AG04450 (cell line): ENCODE data around the gene KDM5C. TPM values are rescaled to one million over a fixed set of nuclear protein-coding genes. Genes with fewer than 3 reads are reported as not detected.

Experiments used
- CTCF ChIA-PET: fragments of 300-600, 350-600 bp; formaldehyde crosslinking; extraction: SDS; loops from one replicate; lab custom pipeline; 2022; ENCODE audit warnings: antibody characterized with exemption, inconsistent platforms; lab: Charles Lee
- POLR2A ChIA-PET: fragments of 350-600 bp; formaldehyde crosslinking; extraction: SDS; loops from one replicate; lab custom pipeline; 2021; ENCODE audit warnings: antibody characterized with exemption, inconsistent platforms; lab: Yijun Ruan, JAX
- DNase-seq: peaks from one replicate; pipeline ENCODE4 v3.0.0-alpha.2; 2011; ENCODE audit warnings: low read depth, low spot score
- H3K27ac ChIP-seq: one replicate; pipeline ENCODE4 v1.5.1; 2012; ENCODE audit warnings: low read depth, low read length, control low read depth
- H3K27me3 ChIP-seq: one replicate; pipeline ENCODE4 v1.6.0; 2012; ENCODE audit warnings: low read length; ENCODE audit not compliant: control insufficient read depth, insufficient read depth
- H3K4me3 ChIP-seq: 2 replicates; pipeline ENCODE4 v1.5.1; 2011; ENCODE audit warnings: mild to moderate bottlenecking, low read depth, low read length, control low read depth
- H3K9me3 ChIP-seq: 2 replicates; pipeline ENCODE4 v1.5.1; 2012; ENCODE audit warnings: low read length; ENCODE audit not compliant: control insufficient read depth, insufficient read depth
- polyA plus RNA-seq: library from polyadenylated mRNA; depleted of rRNA; stranded (reverse); fragments of >200 nt; gene quantifications from 2 replicates; pipeline ENCODE4 v1.2.3, GENCODE V29; 2011
- TF ChIP-seq, protein P1 (sequence below): IDR thresholded peaks from 2 replicates; pipeline ENCODE4 v1.5.1; 2011; ENCODE audit warnings: low read depth, low read length, control low read depth, inconsistent platforms

Gene KDM5C
- polyA plus RNA-seq, 1 experiment = 42.7 TPM

DNA sequence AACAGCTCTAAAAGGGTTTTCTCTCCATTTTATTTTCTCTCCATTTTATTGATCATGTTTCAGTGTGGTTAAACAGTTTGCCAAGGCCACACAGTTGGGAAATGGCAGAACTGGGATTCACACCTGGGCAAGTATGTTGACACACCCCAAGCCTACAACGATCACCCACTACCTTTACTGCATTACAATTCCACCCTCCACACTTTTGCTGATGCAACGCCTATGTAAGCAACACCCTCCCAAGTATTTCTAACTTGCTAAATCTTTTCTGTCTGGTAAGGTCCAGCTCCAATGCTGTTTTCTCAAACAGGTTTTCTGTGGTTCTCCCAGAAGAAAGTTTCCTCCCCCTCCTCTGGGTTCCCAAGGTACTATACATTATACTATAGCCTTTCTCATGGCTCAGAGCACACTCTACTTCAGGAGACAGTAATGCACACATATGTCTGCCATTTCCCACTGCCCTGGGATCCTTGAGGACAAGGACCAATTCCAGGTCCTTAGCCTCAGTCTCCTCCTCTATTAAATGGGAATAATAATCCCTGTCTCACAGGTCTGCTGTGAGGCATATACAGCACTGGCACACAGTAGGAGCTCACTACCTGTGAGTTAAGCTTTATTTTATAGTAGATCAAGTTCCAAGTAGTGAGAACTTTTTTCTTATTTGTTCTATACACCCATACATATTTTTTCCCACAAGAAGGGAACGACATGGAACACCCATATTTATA, 28.4 kb upstream of the KDM5C start:
- TF ChIP-seq, protein P1, sequence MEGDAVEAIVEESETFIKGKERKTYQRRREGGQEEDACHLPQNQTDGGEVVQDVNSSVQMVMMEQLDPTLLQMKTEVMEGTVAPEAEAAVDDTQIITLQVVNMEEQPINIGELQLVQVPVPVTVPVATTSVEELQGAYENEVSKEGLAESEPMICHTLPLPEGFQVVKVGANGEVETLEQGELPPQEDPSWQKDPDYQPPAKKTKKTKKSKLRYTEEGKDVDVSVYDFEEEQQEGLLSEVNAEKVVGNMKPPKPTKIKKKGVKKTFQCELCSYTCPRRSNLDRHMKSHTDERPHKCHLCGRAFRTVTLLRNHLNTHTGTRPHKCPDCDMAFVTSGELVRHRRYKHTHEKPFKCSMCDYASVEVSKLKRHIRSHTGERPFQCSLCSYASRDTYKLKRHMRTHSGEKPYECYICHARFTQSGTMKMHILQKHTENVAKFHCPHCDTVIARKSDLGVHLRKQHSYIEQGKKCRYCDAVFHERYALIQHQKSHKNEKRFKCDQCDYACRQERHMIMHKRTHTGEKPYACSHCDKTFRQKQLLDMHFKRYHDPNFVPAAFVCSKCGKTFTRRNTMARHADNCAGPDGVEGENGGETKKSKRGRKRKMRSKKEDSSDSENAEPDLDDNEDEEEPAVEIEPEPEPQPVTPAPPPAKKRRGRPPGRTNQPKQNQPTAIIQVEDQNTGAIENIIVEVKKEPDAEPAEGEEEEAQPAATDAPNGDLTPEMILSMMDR = no peak
- Histone ChIP-seq H3K9me3 (no peaks in the 10 kb centered on the region), H3K4me3 (no peak overlapping the region), H3K27ac (no peak overlapping the region), H3K27me3 (no peaks in the 10 kb centered on the region)
- no peak for DNase-seq
- POLR2A ChIA-PET = no interaction called here
- CTCF ChIA-PET = interaction anchor here (0.6 to 1.5 kb wide), 2 partner anchors 9 to 13 kb away, joined by 4 to 5 read pairs; no protein-coding TSS in a partner anchor

DNA sequence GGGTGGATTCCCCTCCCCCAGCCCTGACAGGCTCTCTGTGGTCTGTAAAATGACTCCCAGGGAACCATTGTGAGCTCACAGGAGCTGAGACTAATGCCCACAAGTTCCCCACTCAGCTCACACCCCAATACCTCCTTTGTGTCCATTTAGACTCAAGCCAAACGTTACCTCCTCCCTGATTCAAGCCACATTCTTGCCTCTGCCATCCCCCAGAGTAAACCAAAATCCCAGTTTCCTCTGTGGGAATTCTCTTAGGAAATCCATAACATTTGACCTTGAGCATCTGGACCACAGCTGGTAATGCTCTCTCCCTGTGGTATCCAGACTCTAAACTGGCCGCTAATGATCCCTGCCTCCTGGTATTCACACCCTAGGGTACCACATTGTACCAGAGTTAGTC, 26.3 kb upstream of the KDM5C start:
- TF ChIP-seq, protein P1 = no peak
- H3K4me3 ChIP-seq = no peak overlapping the region
- ChIA-PET CTCF (interaction anchor here (0.6 kb wide), 1 partner anchor 25 kb away, joined by 3 read pairs; no protein-coding TSS in a partner anchor), POLR2A (interaction anchor here (0.6 to 0.8 kb wide), 2 partner anchors 31 to 171 kb away, joined by 3 read pairs; partner anchors contain the start of gene SMC1A)
- H3K27me3 ChIP-seq = no peaks in the 10 kb centered on the region
- no peaks in the 10 kb centered on the region for H3K9me3 ChIP-seq
- peak; percentile 21 for DNase-seq
- H3K27ac ChIP-seq = peak overlapping the region; percentile 21

DNA sequence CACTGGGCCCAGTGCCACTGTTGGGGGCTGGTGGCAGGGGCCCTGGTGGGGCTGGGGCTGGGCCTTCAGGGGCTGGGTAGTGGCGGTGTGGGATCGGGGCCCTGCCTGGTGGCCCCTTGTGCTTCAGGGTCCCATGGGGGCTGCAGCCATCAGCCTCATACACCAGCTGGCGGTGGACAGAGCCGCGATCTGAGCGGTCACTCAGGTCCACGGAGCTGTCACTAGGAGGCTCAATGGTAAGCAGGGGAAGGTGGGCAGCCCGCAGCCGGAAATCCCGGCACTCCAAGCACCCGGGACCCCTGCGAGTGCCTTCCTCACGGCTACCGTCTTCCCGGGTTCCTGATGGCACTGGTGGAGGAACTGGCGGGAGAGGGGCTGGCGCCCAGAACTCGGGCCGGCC, 25.5 kb upstream of the KDM5C start:
- no peaks in the 10 kb centered on the region for H3K9me3 ChIP-seq
- ChIA-PET CTCF (no interaction called here), POLR2A (interaction anchor here (0.6 to 0.8 kb wide), 2 partner anchors 32 to 171 kb away, joined by 3 read pairs; partner anchors contain the start of gene SMC1A)
- no peak overlapping the region for H3K27ac ChIP-seq
- H3K27me3 ChIP-seq = no peaks in the 10 kb centered on the region
- no peak overlapping the region for H3K4me3 ChIP-seq
- TF ChIP-seq, protein P1 = no peak
- no peak for DNase-seq

DNA sequence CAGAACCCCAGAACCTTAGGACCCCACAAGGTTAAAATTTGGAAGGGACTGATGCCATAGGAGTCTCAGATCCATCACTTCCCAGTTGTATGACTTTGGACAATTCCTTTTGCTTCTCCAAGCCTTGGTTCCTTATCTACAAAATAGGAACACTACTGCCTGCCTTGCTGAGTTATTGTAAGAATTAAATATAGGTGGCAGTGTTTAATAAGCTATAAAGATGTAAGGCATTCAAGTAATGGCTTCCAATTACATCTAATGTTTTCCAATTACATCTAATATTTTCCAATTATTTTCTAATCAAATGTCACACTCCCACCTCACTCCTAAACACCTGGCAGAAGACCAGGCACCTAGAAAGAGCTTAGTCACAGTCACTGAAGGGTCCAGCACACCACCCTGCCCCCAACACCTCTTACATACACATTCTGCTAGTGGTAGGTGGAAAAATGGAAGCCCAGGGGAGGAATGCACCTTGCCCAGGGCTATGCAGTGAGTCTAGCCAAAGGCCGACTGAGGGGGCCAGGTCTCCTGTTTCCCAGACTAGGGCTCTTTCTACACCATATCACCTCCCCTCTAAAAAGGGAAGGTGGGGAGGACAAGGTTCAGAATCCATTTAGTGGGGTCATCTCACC, 24.5 kb upstream of the KDM5C start:
- CTCF ChIA-PET = no interaction called here
- Histone ChIP-seq H3K27ac (no peak overlapping the region), H3K27me3 (no peaks in the 10 kb centered on the region), H3K9me3 (no peaks in the 10 kb centered on the region), H3K4me3 (no peak overlapping the region)
- POLR2A ChIA-PET = no interaction called here
- TF ChIP-seq, protein P1 = no peak
- no peak for DNase-seq

DNA sequence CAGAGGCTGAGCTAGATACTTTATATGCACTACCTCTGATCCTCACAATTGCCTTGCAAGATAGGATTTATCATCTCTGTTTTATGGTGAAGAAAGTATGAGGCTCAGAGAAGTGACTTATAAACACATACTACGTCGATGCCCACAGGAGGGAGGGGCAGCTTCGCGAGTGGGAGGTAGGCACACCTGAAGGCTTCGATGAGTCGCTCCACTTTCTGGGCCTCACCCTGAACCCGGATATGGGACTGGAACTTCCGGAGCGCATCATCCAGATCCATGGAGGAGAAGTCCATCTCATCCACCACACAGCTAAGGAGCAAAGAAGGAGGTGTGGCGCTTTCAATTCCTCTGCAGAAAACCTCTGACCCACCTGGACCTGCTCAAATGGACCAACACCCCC, 22.9 kb upstream of the KDM5C start:
- ChIA-PET CTCF (no interaction called here), POLR2A (no interaction called here)
- Histone ChIP-seq H3K9me3 (no peaks in the 10 kb centered on the region), H3K27me3 (no peaks in the 10 kb centered on the region), H3K27ac (no peak overlapping the region), H3K4me3 (no peak overlapping the region)
- no peak for DNase-seq
- TF ChIP-seq, protein P1 = no peak
